GM12878 (cell line): ENCODE data around the gene TBX15.

Source experiments
- BRCA1 ChIP-seq: IDR thresholded peaks from 2 replicates; pipeline ENCODE4 v1.6.1; 2011; ENCODE audit warnings: low read depth, low read length, improper control_type of control experiment
- CHD1 ChIP-seq: IDR thresholded peaks from 2 replicates; pipeline ENCODE4 v1.6.1; 2012; ENCODE audit warnings: low read depth, low read length, improper control_type of control experiment
- JUNB ChIP-seq: IDR thresholded peaks from 2 replicates; pipeline ENCODE4 v1.6.1; 2016; ENCODE audit warnings: antibody characterized with exemption, mild to moderate bottlenecking
- NFYB ChIP-seq: IDR thresholded peaks from 2 replicates; pipeline ENCODE4 v1.6.1; 2011; ENCODE audit warnings: low read depth, mild to moderate bottlenecking, low read length, improper control_type of control experiment, moderate library complexity; ENCODE audit not compliant: insufficient read depth
- POLR2A ChIP-seq: IDR thresholded peaks from 2 replicates; pipeline ENCODE4 v1.6.1; 2011; ENCODE audit warnings: low read depth, mild to moderate bottlenecking, low read length
- SPI1 ChIP-seq: IDR thresholded peaks from 2 replicates; pipeline ENCODE4 v1.6.1; 2011; ENCODE audit warnings: low read depth, mild to moderate bottlenecking, low read length, moderate library complexity, borderline replicate concordance; ENCODE audit not compliant: insufficient read depth
- TCF7 ChIP-seq: IDR thresholded peaks from 2 replicates; pipeline ENCODE4 v1.6.1; 2014; ENCODE audit warnings: antibody characterized with exemption, borderline replicate concordance

GRCh38 chr1:118842452-118843201, 145.5 kb downstream of the TBX15 start:
- TF ChIP-seq SPI1, result no peak
- TF ChIP-seq POLR2A, result no peak
- TF ChIP-seq CHD1, result no peak
- no peak for TF ChIP-seq TCF7
- TF ChIP-seq BRCA1, result no peak
- TF ChIP-seq JUNB, result no peak
- TF ChIP-seq NFYB, result no peak
